ENCODE results near the gene KCNC2.

DNA sequence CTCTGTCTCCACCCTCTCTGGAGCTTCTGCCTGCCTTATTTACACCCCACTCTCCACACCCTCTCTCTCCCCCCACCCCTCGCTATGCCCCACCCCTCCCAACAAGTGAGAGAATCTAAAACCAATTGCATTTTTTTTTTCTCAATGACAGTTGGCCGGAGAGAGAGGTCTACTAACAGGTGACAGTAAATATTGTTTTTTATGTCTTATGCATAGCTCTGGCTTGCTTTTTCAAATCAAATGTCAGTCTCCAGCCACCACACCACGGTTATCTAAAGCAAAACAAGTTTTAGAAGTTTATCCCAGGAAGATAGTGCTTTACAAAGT lies at the start of gene KCNC2:
- TF ChIP-seq, protein P1, sequence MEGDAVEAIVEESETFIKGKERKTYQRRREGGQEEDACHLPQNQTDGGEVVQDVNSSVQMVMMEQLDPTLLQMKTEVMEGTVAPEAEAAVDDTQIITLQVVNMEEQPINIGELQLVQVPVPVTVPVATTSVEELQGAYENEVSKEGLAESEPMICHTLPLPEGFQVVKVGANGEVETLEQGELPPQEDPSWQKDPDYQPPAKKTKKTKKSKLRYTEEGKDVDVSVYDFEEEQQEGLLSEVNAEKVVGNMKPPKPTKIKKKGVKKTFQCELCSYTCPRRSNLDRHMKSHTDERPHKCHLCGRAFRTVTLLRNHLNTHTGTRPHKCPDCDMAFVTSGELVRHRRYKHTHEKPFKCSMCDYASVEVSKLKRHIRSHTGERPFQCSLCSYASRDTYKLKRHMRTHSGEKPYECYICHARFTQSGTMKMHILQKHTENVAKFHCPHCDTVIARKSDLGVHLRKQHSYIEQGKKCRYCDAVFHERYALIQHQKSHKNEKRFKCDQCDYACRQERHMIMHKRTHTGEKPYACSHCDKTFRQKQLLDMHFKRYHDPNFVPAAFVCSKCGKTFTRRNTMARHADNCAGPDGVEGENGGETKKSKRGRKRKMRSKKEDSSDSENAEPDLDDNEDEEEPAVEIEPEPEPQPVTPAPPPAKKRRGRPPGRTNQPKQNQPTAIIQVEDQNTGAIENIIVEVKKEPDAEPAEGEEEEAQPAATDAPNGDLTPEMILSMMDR (IDR thresholded peaks at IDR 0.05) = no peak
- no peak for TF ChIP-seq POLR2A (IDR thresholded peaks at IDR 0.05)

All from prostate gland (tissue), 2 donors.